Measurements from ENCODE around the gene DDX11. TPM values are rescaled to one million over a fixed set of nuclear protein-coding genes. Genes with fewer than 3 reads are reported as not detected.
"Not testable (repeated sequence)": the region's sequence is repeated elsewhere in the genome, so short reads cannot be mapped to it uniquely, and the experiment has no call there.

DDX11 gene
- total RNA-seq, 2 donors from 2014 or later = 1.1 to 5.3 TPM

DNA sequence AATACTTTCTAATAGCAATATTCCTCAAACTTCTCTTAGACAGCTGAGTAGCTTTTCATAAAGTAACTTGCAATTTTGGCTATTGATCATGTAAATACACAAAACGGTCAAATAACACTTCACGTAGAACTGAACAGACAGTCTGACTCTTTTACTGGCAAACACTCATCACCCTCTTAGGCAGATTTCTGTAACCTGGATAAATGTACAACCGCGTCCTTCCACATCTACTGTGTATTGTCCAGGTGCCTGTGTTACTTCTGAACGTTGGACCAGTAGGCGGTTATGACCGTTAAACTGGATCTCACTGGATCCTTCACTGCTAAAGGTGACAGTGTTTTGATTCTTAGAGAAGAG, 43.2 kb downstream of the DDX11 start:
- H3K27me3 ChIP-seq = peaks cover 0 to 18% of the 10 kb centered on the region in 2 donors

DNA sequence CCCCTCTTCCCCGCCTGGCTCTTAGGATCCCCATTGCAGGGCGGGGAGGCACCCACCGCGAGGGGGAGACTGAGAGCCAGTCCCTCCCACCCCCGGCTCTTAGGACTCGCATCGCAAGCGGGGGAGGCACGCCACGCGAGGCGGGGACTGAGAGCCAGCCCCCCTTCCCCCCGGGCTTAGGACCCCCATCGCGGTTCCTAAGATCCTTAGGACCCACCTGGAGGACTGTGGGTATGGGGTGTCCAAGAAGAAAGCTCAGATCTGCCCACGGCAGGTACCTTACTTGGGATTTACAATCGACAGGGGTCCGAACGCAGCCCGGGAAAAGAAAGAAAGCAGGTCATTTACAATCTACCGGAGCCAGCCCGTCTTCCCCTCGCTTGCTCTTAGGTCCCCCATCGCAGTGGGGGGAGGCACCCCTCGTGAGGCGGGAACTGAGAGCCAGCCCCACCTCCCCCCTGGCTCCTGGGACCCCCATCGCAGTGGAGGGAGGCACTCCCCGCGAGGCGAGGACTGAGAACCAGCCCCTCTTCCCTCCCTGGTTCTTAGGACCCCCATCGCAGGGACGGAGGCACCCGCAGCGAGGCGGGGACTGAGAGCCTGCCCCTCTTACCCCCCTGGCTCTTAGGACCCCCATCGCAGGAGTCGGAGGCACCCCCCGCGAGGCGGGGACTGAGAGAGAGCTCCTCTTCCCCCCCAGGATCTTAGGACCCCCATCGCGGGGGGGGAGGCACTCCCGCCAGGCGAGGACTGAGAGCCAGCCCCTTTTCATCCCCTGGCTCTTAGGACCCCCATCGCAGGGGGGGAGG, 43.7 kb downstream of the DDX11 start:
- peak overlapping the region; percentile 26 to 35 for H3K4me3 ChIP-seq
- no peak overlapping the region for H3K27ac ChIP-seq
- peaks cover 0 to 18% of the 10 kb centered on the region in 2 donors for H3K27me3 ChIP-seq

More for the DNA sequence above, 43.2 kb downstream of the DDX11 start:
- DNase-seq (ENCODE audit: low spot score); H3K36me3 ChIP-seq; H3K27ac ChIP-seq; H3K4me3 ChIP-seq; H3K9me3 ChIP-seq: not testable (repeated sequence)
- peaks cover 0 to 23% of the 10 kb centered on the region in 2 donors for H3K4me1 ChIP-seq
- peak in 1 of 2 donors; percentile 34 for TF ChIP-seq CTCF (IDR thresholded peaks at IDR 0.05)

GRCh38 chr12:31118347-31119191, 44.9 kb downstream of the DDX11 start:
- peak overlapping the region; percentile 25 to 35 for H3K4me3 ChIP-seq
- DNase-seq (ENCODE audit: low spot score) = no peak
- peaks cover 0 to 18% of the 10 kb centered on the region in 2 donors for H3K27me3 ChIP-seq
- H3K9me3 ChIP-seq = no peaks in the 10 kb centered on the region
- H3K36me3 ChIP-seq = no peaks in the 10 kb centered on the region
- no peak overlapping the region for H3K27ac ChIP-seq
- no peak for TF ChIP-seq CTCF (IDR thresholded peaks at IDR 0.05)
- H3K4me1 ChIP-seq = peaks cover 0 to 23% of the 10 kb centered on the region in 2 donors

More for the DNA sequence above, 43.7 kb downstream of the DDX11 start:
- H3K4me1 ChIP-seq = peaks cover 0 to 23% of the 10 kb centered on the region in 2 donors
- no peak for DNase-seq (ENCODE audit: low spot score)
- H3K36me3 ChIP-seq = no peaks in the 10 kb centered on the region
- peak; percentile 6 to 55 for TF ChIP-seq CTCF (IDR thresholded peaks at IDR 0.05)
- H3K9me3 ChIP-seq = no peaks in the 10 kb centered on the region

DNA sequence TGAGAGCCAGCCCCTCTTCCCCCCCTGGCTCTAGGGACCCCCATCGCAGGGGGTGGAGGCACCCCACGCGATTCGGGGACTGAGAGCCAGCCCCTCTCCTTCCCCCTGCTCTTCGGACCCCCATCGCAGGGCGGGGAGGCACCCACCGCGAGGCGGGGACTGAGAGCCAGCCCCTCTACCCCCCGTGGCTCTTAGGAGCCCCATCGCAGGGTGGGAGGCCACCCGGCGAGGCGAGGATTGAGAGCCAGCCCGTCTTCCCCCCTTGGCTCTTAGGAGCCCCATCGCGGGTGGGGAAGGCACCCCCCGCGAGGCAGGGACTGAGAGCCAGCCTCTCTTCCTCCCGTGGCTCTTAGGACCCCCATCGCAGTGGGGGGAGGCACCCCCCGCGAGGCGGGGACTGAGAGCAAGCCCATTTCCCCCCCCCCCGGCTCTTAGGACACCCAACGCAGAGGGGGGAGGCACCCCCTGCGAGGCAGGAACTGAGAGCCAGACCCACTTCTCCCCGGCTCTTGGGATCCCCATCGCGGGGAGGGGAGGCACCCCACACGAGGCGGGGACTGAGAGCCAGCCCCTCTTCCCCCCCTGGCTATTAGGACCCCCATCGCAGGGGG, 45.6 kb downstream of the DDX11 start:
- Histone ChIP-seq H3K4me3 (peak overlapping the region; percentile 25 to 35), H3K27ac (no peak overlapping the region), H3K36me3 (no peaks in the 10 kb centered on the region), H3K4me1 (peaks cover 0 to 23% of the 10 kb centered on the region in 2 donors), H3K9me3 (no peaks in the 10 kb centered on the region), H3K27me3 (peaks cover 0 to 18% of the 10 kb centered on the region in 2 donors)
- DNase-seq (ENCODE audit: low spot score) = no peak
- no peak for TF ChIP-seq CTCF (IDR thresholded peaks at IDR 0.05)

GRCh38 chr12:31119803-31120211, 46.1 kb downstream of the DDX11 start:
- peaks cover 0 to 23% of the 10 kb centered on the region in 2 donors for H3K4me1 ChIP-seq
- H3K27me3 ChIP-seq = peaks cover 0 to 18% of the 10 kb centered on the region in 2 donors
- H3K36me3 ChIP-seq = no peaks in the 10 kb centered on the region
- H3K27ac ChIP-seq = no peak overlapping the region
- no peaks in the 10 kb centered on the region for H3K9me3 ChIP-seq
- DNase-seq (ENCODE audit: low spot score) = no peak
- no peak for TF ChIP-seq CTCF (IDR thresholded peaks at IDR 0.05)
- no peak overlapping the region for H3K4me3 ChIP-seq

All from right atrium auricular region (tissue), 2 donors.